ENCODE measurements around the gene FOXJ2.

The FOXJ2 gene

GRCh38 chr12:8033153-8034044 lies 883 bp downstream of the FOXJ2 start:
- H3K27ac ChIP-seq, result peak overlapping the region; percentile 74
- ChIA-PET CTCF (no interaction called here), POLR2A (ENCODE audit: low non-redundant PET) (interaction anchor here (0.6 kb wide), 1 partner anchor 178 kb away, joined by 3 read pairs; no protein-coding TSS in a partner anchor)
- DNase-seq (ENCODE audit: low spot score), result peak; percentile 54
- TF ChIP-seq, protein P1, sequence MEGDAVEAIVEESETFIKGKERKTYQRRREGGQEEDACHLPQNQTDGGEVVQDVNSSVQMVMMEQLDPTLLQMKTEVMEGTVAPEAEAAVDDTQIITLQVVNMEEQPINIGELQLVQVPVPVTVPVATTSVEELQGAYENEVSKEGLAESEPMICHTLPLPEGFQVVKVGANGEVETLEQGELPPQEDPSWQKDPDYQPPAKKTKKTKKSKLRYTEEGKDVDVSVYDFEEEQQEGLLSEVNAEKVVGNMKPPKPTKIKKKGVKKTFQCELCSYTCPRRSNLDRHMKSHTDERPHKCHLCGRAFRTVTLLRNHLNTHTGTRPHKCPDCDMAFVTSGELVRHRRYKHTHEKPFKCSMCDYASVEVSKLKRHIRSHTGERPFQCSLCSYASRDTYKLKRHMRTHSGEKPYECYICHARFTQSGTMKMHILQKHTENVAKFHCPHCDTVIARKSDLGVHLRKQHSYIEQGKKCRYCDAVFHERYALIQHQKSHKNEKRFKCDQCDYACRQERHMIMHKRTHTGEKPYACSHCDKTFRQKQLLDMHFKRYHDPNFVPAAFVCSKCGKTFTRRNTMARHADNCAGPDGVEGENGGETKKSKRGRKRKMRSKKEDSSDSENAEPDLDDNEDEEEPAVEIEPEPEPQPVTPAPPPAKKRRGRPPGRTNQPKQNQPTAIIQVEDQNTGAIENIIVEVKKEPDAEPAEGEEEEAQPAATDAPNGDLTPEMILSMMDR (conservative IDR thresholded peaks at IDR 0.05; ENCODE audit: low read depth), result no peak

GRCh38 chr12:8034802-8035201 lies 2.3 kb downstream of the FOXJ2 start:
- ChIA-PET POLR2A (ENCODE audit: low non-redundant PET) (no interaction called here), CTCF (no interaction called here)
- TF ChIP-seq, protein P1 (conservative IDR thresholded peaks at IDR 0.05; ENCODE audit: low read depth), result no peak
- no peak overlapping the region for H3K27ac ChIP-seq
- no peak for DNase-seq (ENCODE audit: low spot score)

DNA sequence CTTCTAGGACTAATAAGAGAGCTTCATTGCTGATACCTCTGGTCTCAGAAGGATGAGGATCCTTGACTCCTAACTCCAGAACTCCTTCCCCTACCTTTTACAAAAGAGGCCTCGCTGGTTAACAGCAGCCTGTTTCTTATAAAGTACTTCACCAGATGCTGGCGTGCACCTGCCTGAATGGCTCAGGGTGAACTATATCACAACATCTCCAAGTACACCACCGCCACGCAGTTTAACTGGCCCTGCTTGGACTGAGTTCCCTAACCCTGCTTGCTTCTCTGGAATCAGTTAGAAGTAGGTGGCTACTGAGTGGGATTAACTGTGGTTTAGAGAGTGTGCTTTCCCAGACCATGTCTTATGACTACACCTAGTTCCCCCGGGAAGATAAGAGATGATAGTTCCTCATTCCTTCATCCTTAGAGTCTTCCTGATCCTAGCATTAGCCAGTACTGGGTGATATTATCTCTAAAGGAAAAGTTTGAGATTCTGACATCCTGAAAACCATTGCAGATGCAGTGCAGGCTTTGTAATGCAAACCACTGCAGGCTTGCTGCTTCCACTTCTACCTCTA lies 3.0 kb downstream of the FOXJ2 start:
- no peak overlapping the region for H3K27ac ChIP-seq
- ChIA-PET POLR2A (ENCODE audit: low non-redundant PET) (no interaction called here), CTCF (no interaction called here)
- no peak for DNase-seq (ENCODE audit: low spot score)
- TF ChIP-seq, protein P1 (conservative IDR thresholded peaks at IDR 0.05; ENCODE audit: low read depth), result no peak

DNA sequence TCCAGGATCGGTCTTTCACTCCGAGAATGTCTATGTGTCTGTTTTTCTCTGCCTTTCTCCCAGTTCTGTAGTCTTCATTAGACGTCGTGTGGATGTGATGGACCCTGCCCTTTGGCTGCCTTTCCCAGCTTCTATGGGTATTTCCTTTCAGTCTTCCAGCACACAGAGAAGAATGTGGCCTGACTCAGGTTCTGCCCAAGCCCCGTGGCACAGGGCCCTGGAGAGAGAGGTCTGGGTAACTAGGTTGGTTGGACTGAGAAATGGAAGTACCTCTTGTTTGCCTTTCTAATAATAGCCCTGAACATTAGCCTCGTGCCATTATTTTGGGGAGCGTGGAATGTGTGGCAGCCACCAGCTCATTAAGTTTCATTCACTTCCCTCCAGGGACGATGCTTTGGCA lies 3.8 kb downstream of the FOXJ2 start:
- ChIA-PET POLR2A (ENCODE audit: low non-redundant PET) (no interaction called here), CTCF (interaction anchor here (0.9 kb wide), 1 partner anchor 66 kb away, joined by 4 read pairs; no protein-coding TSS in a partner anchor)
- no peak for DNase-seq (ENCODE audit: low spot score)
- H3K27ac ChIP-seq, result no peak overlapping the region
- TF ChIP-seq, protein P1 (conservative IDR thresholded peaks at IDR 0.05; ENCODE audit: low read depth), result no peak

DNA sequence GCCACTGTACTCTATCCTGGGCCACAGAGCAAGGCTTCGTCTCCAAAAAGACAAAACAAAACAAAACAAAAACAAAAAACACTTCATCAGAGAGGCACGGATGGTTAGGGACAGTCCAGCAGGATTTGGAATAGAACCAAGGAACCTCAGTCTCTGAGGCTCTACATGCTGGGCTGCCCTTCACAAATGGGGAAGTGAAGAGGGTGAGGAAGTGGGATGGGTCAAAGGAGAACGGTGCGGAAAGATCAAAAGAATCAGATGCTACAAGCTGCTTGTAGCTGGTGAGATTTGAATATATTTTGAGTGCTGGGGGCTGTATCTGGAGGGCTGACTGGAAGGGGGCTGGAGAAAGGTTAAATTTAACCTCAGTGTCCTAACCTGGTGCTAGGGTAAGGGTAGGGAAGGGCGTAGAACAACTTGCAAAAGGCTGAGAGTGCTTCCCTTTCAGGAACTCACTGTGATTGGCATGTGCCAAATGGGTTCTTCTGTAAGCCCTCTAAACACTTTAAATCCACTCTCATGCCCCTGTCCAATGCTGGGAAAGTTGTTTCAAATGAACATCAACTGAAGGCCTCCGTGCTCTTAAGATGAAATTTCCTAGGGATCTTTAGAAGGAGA lies 4.6 kb downstream of the FOXJ2 start:
- POLR2A ChIA-PET (ENCODE audit: low non-redundant PET), result no interaction called here
- CTCF ChIA-PET, result interaction anchor here (0.9 kb wide), 1 partner anchor 65 kb away, joined by 4 read pairs; no protein-coding TSS in a partner anchor
- DNase-seq (ENCODE audit: low spot score), result no peak
- TF ChIP-seq, protein P1 (conservative IDR thresholded peaks at IDR 0.05; ENCODE audit: low read depth), result no peak
- H3K27ac ChIP-seq, result no peak overlapping the region

DNA sequence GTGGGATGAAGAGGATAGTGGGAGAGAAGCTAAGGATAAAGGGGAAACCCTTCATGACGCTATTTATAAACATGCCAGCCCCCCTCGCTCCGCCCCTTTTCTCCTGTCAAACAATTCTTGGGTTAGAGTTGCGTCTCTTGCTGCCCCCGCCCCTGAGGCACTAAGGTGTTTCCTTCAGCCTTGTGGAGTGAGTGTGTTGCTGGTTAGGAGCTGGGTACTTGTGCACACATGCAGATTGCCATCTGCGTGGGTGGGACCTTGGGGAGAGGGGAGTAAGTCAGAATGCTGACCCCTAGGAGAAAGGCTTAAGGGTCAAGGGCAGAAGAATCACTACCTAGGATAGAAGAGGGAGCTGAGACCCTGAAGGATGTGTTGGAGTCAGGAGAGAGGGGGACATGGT lies 5.4 kb downstream of the FOXJ2 start:
- TF ChIP-seq, protein P1 (conservative IDR thresholded peaks at IDR 0.05; ENCODE audit: low read depth), result no peak
- no peak for DNase-seq (ENCODE audit: low spot score)
- ChIA-PET CTCF (interaction anchor here (0.6 kb wide), 1 partner anchor 47 kb away, joined by 3 read pairs; no protein-coding TSS in a partner anchor), POLR2A (ENCODE audit: low non-redundant PET) (no interaction called here)
- H3K27ac ChIP-seq, result peak overlapping the region; percentile 73

Measured in RWPE1 (cell line).